GM19438 (cell line): Measurements from ENCODE around the gene STK33.

ENCODE experiments used
- ATAC-seq: cut with Tn5 transposase; IDR thresholded peaks from one replicate; pipeline ENCODE4 v1.9.1; 2021; ENCODE audit warnings: low read depth; ENCODE audit not compliant: unreplicated experiment

Gene STK33

GRCh38 chr11:8459711-8460399, 134.2 kb downstream of the STK33 start:
- ATAC-seq = no peak

GRCh38 chr11:8442301-8442700, 151.7 kb downstream of the STK33 start:
- ATAC-seq = no peak

GRCh38 chr11:8440649-8441048, 153.4 kb downstream of the STK33 start:
- ATAC-seq = no peak

GRCh38 chr11:8429483-8429882, 164.5 kb downstream of the STK33 start:
- no peak for ATAC-seq

- ATAC-seq = no peak
These were observed 168.0 kb downstream of the STK33 start for GRCh38 chr11:8426076-8426475.

GRCh38 chr11:8415195-8415594, 178.8 kb downstream of the STK33 start:
- ATAC-seq = no peak

- no peak for ATAC-seq
These were observed 185.7 kb downstream of the STK33 start for GRCh38 chr11:8408151-8408941.

GRCh38 chr11:8403310-8403709, 190.7 kb downstream of the STK33 start:
- ATAC-seq = no peak

- no peak for ATAC-seq
These were observed 201.1 kb downstream of the STK33 start for GRCh38 chr11:8392886-8393285.

GRCh38 chr11:8392166-8392565, 201.9 kb downstream of the STK33 start:
- ATAC-seq = no peak

GRCh38 chr11:8390851-8391612, 203.0 kb downstream of the STK33 start:
- ATAC-seq = no peak

- no peak for ATAC-seq
These were observed 204.7 kb downstream of the STK33 start for GRCh38 chr11:8389029-8389996.

- ATAC-seq = no peak
These were observed 206.3 kb downstream of the STK33 start for GRCh38 chr11:8387693-8388092.

GRCh38 chr11:8387141-8387540, 206.9 kb downstream of the STK33 start:
- ATAC-seq = no peak

- ATAC-seq = no peak
These were observed 207.7 kb downstream of the STK33 start for GRCh38 chr11:8386134-8386864.

GRCh38 chr11:8384199-8384821, 209.7 kb downstream of the STK33 start:
- no peak for ATAC-seq

GRCh38 chr11:8383627-8384026, 210.4 kb downstream of the STK33 start:
- no peak for ATAC-seq

- ATAC-seq = no peak
These were observed 210.8 kb downstream of the STK33 start for GRCh38 chr11:8383227-8383626.

GRCh38 chr11:8382436-8383053, 211.5 kb downstream of the STK33 start:
- ATAC-seq = no peak
